Natural killer cell (primary cell): ENCODE results near the gene CEBPB. TPM values are rescaled to one million over a fixed set of nuclear protein-coding genes. Genes with fewer than 3 reads are reported as not detected.

Experiments
- ATAC-seq, 3 donors: fragments of 150-1000 bp in 2 of 3; fragments of 200-7000 bp in 1 of 3; cut with Tn5 transposase; 1 replicate in 1 of 3; 2 replicates in 2 of 3; pipeline ENCODE4 v1.10.0; 2021; ENCODE audit warnings: mild to moderate bottlenecking in 2 of 3, moderate library complexity in 2 of 3
- DNase-seq, 2 donors: peaks; one replicate each; pipeline versions ENCODE4 v3.0.0 to v3.0.0-alpha.2; 2013 to 2021; ENCODE audit warnings: mixed read lengths in 1 of 2
- H3K27ac ChIP-seq: one replicate; pipeline ENCODE4 v1.5.1; 2013; ENCODE audit warnings: mild to moderate bottlenecking, low read length
- H3K27me3 ChIP-seq: one replicate; pipeline ENCODE4 v1.6.1; 2013; ENCODE audit warnings: low read length; ENCODE audit not compliant: control insufficient read depth, insufficient read depth
- H3K36me3 ChIP-seq: one replicate; pipeline ENCODE4 v1.6.1; 2013; ENCODE audit warnings: low read length; ENCODE audit not compliant: control insufficient read depth, insufficient read depth
- H3K4me1 ChIP-seq: one replicate; pipeline ENCODE4 v1.6.1; 2013; ENCODE audit warnings: low read length; ENCODE audit not compliant: control insufficient read depth, insufficient read depth
- H3K4me3 ChIP-seq: one replicate; pipeline ENCODE4 v1.5.1; 2013; ENCODE audit warnings: low read length
- H3K9me3 ChIP-seq: one replicate; pipeline ENCODE4 v1.6.1; 2013; ENCODE audit warnings: low read length; ENCODE audit not compliant: control insufficient read depth, insufficient read depth
- H3K27ac Mint-ChIP-seq, 2 donors: one replicate each; pipeline ENCODE4 v1.8.0; 2022; ENCODE audit warnings: mild to moderate bottlenecking in 2 of 2, mixed read lengths in 2 of 2, moderate library complexity in 1 of 2
- H3K27me3 Mint-ChIP-seq, 2 donors: one replicate each; pipeline ENCODE4 v1.8.0; 2022; ENCODE audit warnings: low read depth in 2 of 2, mixed read lengths in 2 of 2
- H3K36me3 Mint-ChIP-seq: one replicate; pipeline ENCODE4 v1.8.0; 2022; ENCODE audit warnings: mixed read lengths
- H3K4me1 Mint-ChIP-seq, 2 donors: one replicate each; pipeline ENCODE4 v1.8.0; 2022; ENCODE audit warnings: mixed read lengths in 2 of 2
- H3K4me3 Mint-ChIP-seq: one replicate; pipeline ENCODE4 v1.8.0; 2022; ENCODE audit warnings: mild to moderate bottlenecking, moderate library complexity, mixed read lengths
- H3K9me3 Mint-ChIP-seq, 2 donors: one replicate each; pipeline ENCODE4 v1.8.0; 2022; ENCODE audit warnings: mixed read lengths in 2 of 2
- CTCF ChIP-seq: fragments of 200-600 bp; IDR thresholded peaks from one replicate; pipeline ENCODE4 v1.8.0; 2022; ENCODE audit warnings: antibody characterized with exemption
- WGBS: methylation state at CpG from one replicate; pipeline ENCODE4 v1.1.7; 2013; ENCODE audit warnings: missing lambda C conversion rate; ENCODE audit not compliant: insufficient coverage; 5-methylcytosine and 5-hydroxymethylcytosine counted together
- intact Hi-C: fragments of 100-400 bp; cut with micrococcal nuclease; formaldehyde crosslinking; loops from one replicate; pipeline ENCODE4 v1.14.2; 2022
- total RNA-seq, 4 donors: library from RNA; stranded (reverse); fragments of 120-200 nt in 1 of 4; gene quantifications; one replicate each; pipeline versions ENCODE4 v1.2.3 to v1.2.4, GENCODE V29; 2013 to 2022

CEBPB gene
- total RNA-seq, 3 donors from 2014 or later (not counting 1 experiment from before 2014, with no cell fraction given) = 32.1 to 79.8 (median 68.2) TPM

DNA sequence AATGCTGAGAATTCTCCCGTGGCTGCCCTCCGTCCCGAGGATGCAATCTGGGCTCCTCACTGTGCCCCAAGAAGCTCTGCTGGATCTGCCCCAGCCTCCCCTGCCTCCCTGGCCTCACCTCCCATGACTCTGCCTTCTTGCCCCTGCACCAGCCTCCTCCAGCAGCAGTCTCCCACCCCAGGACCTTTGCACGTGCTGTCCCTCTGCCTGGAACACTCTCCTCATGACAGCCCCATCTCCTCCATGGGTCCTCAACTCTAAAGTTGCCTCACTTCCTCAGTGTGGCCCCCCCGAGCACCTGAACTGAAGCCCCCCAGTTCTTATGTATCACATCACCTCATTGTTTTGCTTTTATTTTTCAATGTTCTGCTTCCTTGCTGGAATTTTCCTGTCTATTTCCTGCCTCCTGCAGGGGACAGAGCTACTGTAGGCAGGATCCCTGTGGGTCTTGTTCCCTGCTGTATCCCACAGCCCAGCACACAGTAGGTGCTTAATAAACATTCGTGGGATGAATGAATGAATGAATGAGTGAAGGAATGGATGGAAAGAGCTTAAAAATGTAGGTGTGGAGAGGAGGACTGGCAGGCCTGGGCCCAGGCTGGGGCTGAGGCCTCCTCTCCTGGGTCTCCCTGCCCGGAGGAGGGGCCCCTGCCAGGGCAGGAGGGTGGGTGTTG is 42.2 kb downstream of the CEBPB start:
- Histone ChIP-seq H3K4me1 (no peaks in the 10 kb centered on the region), H3K9me3 (no peaks in the 10 kb centered on the region), H3K27me3 (no peaks in the 10 kb centered on the region), H3K4me3 (no peak overlapping the region), H3K36me3 (no peaks in the 10 kb centered on the region), H3K27ac (no peak overlapping the region)
- ATAC-seq (no peak), DNase-seq (no peak)
- no peaks in the 10 kb centered on the region for H3K9me3 Mint-ChIP-seq
- H3K27me3 Mint-ChIP-seq = peaks cover 0 to 5% of the 10 kb centered on the region in 2 donors
- intact Hi-C loops = no loop called here
- 89% methylated on average over 7 of the region's 7 CpGs for WGBS
- no peak overlapping the region for H3K27ac Mint-ChIP-seq
- H3K4me3 Mint-ChIP-seq = no peak overlapping the region
- no peaks in the 10 kb centered on the region for H3K36me3 Mint-ChIP-seq
- H3K4me1 Mint-ChIP-seq = no peaks in the 10 kb centered on the region
- no peak for TF ChIP-seq CTCF

DNA sequence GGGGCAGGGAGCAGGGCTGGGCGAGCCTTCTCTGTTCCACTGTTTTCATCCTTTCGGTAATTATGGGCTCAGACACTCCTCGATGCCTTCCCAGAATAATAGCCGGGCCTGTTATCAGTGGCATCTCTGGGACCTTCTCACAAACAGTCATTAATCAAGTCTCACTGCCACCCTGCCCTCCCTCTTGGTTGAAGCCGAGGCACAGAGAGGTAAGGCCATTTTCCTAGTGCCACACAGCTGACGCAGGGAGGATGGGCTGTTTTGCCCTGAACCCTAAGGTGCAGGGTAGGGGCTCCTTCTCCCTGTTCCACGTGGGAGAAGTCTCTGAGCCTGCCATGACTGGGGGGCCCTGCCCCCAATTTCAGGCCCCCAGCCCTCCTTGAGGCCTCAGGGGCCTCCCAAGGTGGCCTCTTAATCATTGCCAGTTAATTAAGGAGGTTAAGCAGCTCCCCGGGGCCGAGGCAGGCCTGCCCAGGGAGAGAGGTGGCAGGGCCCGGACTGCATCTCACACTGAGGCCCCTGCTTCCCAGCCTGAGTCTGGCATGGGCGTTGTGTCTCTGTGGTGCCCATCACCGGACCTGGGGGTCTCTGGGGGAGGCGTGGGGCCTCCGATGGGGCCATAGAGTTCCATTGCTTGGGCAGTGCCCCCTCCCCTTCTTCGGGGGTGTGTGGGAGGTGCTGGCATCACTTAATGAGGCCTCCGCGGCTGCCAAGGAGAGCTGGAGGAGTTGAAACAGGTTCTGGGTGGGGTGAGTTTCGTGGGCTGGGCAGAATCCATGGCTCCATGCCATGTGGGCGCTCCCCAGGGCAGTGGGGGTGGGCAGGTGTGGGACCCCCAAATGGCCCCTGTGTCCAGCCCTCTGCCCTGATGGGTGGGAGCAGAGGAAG is 42.9 kb downstream of the CEBPB start:
- no peak overlapping the region for H3K27ac ChIP-seq
- 85% methylated on average over 19 of the region's 19 CpGs for WGBS
- no peak for TF ChIP-seq CTCF
- Mint-ChIP-seq H3K4me3 (no peak overlapping the region), H3K9me3 (no peaks in the 10 kb centered on the region), H3K36me3 (no peaks in the 10 kb centered on the region), H3K27ac (no peak overlapping the region), H3K4me1 (no peaks in the 10 kb centered on the region), H3K27me3 (peaks cover 4 to 8% of the 10 kb centered on the region in 2 donors)
- H3K27me3 ChIP-seq = no peaks in the 10 kb centered on the region
- no peaks in the 10 kb centered on the region for H3K4me1 ChIP-seq
- no peaks in the 10 kb centered on the region for H3K36me3 ChIP-seq
- no peak overlapping the region for H3K4me3 ChIP-seq
- no peaks in the 10 kb centered on the region for H3K9me3 ChIP-seq
- ATAC-seq = no peak
- intact Hi-C loops = no loop called here
- DNase-seq = no peak

- no peaks in the 10 kb centered on the region for H3K36me3 ChIP-seq
- Mint-ChIP-seq H3K27me3 (peaks cover 6 to 8% of the 10 kb centered on the region in 2 donors), H3K36me3 (no peaks in the 10 kb centered on the region), H3K4me3 (no peak overlapping the region), H3K9me3 (no peaks in the 10 kb centered on the region), H3K4me1 (peaks cover 0 to 3% of the 10 kb centered on the region in 2 donors), H3K27ac (no peak overlapping the region)
- no peak for TF ChIP-seq CTCF
- ATAC-seq (no peak), DNase-seq (no peak)
- 90% methylated on average over 12 of the region's 12 CpGs for WGBS
- no peaks in the 10 kb centered on the region for H3K4me1 ChIP-seq
- no peaks in the 10 kb centered on the region for H3K27me3 ChIP-seq
- H3K9me3 ChIP-seq = no peaks in the 10 kb centered on the region
- intact Hi-C loops = no loop called here
- no peak overlapping the region for H3K4me3 ChIP-seq
- H3K27ac ChIP-seq = no peak overlapping the region
Observed at GRCh38 chr20:50234288-50234687, 43.7 kb downstream of the CEBPB start.
